Measurements from ENCODE around the gene OR3A2. TPM values are rescaled to one million over a fixed set of nuclear protein-coding genes. Genes with fewer than 3 reads are reported as not detected.
"Not testable (repeated sequence)": the region's sequence is repeated elsewhere in the genome, so short reads cannot be mapped to it uniquely, and the experiment has no call there.

The OR3A2 gene
- total and polyA plus RNA-seq, 10 of the 15 experiments (the other 5 are each of a cell fraction or from before 2014, with no cell fraction given), result not detected

GRCh38 chr17:3298260-3298659 is 87.8 kb downstream of the OR3A2 start, which contains the start of gene OR3A1 (continued):
- no peak for TF ChIP-seq FOS (IDR thresholded peaks at IDR 0.05; ENCODE audit: borderline replicate concordance, extremely low read depth, insufficient read length)

GRCh38 chr17:3295632-3296031 is 90.5 kb downstream of the OR3A2 start:
- Histone ChIP-seq H4K20me1 (ENCODE audit: control insufficient read depth, insufficient read depth) (no peaks in the 10 kb centered on the region), H3K27ac (ENCODE audit: control insufficient read depth, insufficient read depth) (no peak overlapping the region), H2AFZ (ENCODE audit: control insufficient read depth, low read depth, low read length) (no peak overlapping the region), H3K4me2 (ENCODE audit: control insufficient read depth, insufficient read depth) (no peak overlapping the region), H3K4me1 (ENCODE audit: control insufficient read depth, insufficient read depth, low read length) (no peaks in the 10 kb centered on the region), H3K79me2 (ENCODE audit: control insufficient read depth, insufficient read depth, low read length) (no peaks in the 10 kb centered on the region), H3K27me3 (replicated peaks in 1 of 2; ENCODE audit: control insufficient read depth in 2 of 2, insufficient read depth in 2 of 2, low read length in 1 of 2) (no peaks in the 10 kb centered on the region), H3K36me3 (ENCODE audit: control insufficient read depth in 2 of 2, insufficient read depth in 2 of 2, low read length in 1 of 2) (no peaks in the 10 kb centered on the region), H3K9ac (ENCODE audit: control insufficient read depth, insufficient read depth, low read length) (no peak overlapping the region), H3K4me3 (no peak overlapping the region), H3K9me3 (replicated peaks; ENCODE audit: control insufficient read depth, insufficient read depth, low read length) (no peaks in the 10 kb centered on the region)
- BruUV-seq (replicated peaks), result no TSS peak
- WGBS (ENCODE audit: insufficient coverage, insufficient replicate concordance, low lambda C conversion rate, missing lambda C conversion rate), result 22% methylated on average over 4 of the region's 4 CpGs
- ChIA-PET POLR2A (no interaction called here), CTCF (no interaction called here), SMC1A (ENCODE audit: uncharacterized antibody, unreplicated experiment) (no interaction called here), RAD21 (ENCODE audit: unreplicated experiment) (no interaction called here)
- in situ Hi-C loops (cut with MboI), result no loop called here
- no peak for TF ChIP-seq GATAD2B (conservative IDR thresholded peaks at IDR 0.05; ENCODE audit: low read depth)
- no peak for TF ChIP-seq TAF1 (IDR thresholded peaks at IDR 0.05; ENCODE audit: borderline replicate concordance, low read depth, low read length)
- no peak for TF ChIP-seq TCF3 (IDR thresholded peaks at IDR 0.05; ENCODE audit: borderline replicate concordance, insufficient read depth, low read depth, low read length)
- TF ChIP-seq STAT3 (IDR thresholded peaks at IDR 0.05; ENCODE audit: low read depth, low read length), result no peak
- TF ChIP-seq E2F4 (IDR thresholded peaks at IDR 0.05; ENCODE audit: low read depth, low read length), result no peak
- no peak for TF ChIP-seq ETV6 (conservative IDR thresholded peaks at IDR 0.05 in 1 of 2, IDR thresholded peaks at IDR 0.05 in 1 of 2; ENCODE audit: borderline replicate concordance in 1 of 2, low read depth in 1 of 2)
- TF ChIP-seq CREM (IDR thresholded peaks at IDR 0.05; ENCODE audit: low read depth), result no peak
- no peak for TF ChIP-seq YBX1 (IDR thresholded peaks at IDR 0.05)
- TF ChIP-seq JUNB (IDR thresholded peaks at IDR 0.05), result no peak
- no peak for TF ChIP-seq NBN (IDR thresholded peaks at IDR 0.05)
- no peak for TF ChIP-seq IRF3 (IDR thresholded peaks at IDR 0.05)
- no peak for TF ChIP-seq SP1 (IDR thresholded peaks at IDR 0.05; ENCODE audit: low read depth, low read length)
- no peak for TF ChIP-seq BHLHE40 (IDR thresholded peaks at IDR 0.05; ENCODE audit: borderline replicate concordance in 1 of 2, low read depth in 2 of 2, low read length in 1 of 2)
- no peak for TF ChIP-seq SMAD1 (IDR thresholded peaks at IDR 0.05; ENCODE audit: low read depth, partially characterized antibody)
- TF ChIP-seq NFYB (IDR thresholded peaks at IDR 0.05; ENCODE audit: insufficient read depth, low read depth, low read length), result no peak
- intact Hi-C loops (cut with micrococcal nuclease; ENCODE audit: unreplicated experiment), result no loop called here
- no peak for FAIRE-seq
- no peak for ATAC-seq
- DNase-seq (ENCODE audit: low read depth, low spot score), result no peak

GRCh38 chr17:3293548-3293947 is 92.6 kb downstream of the OR3A2 start:
- H2AFZ ChIP-seq (ENCODE audit: control insufficient read depth, low read depth, low read length); H3K4me3 ChIP-seq; H3K27ac ChIP-seq (ENCODE audit: control insufficient read depth, insufficient read depth); RAD21 ChIA-PET (ENCODE audit: unreplicated experiment); H3K4me1 ChIP-seq (ENCODE audit: control insufficient read depth, insufficient read depth, low read length); BruUV-seq (replicated peaks); SMC1A ChIA-PET (ENCODE audit: uncharacterized antibody, unreplicated experiment); CTCF ChIA-PET; H4K20me1 ChIP-seq (ENCODE audit: control insufficient read depth, insufficient read depth); ATAC-seq; in situ Hi-C loops (cut with MboI); FAIRE-seq; H3K4me2 ChIP-seq (ENCODE audit: control insufficient read depth, insufficient read depth); H3K9me3 ChIP-seq (replicated peaks; ENCODE audit: control insufficient read depth, insufficient read depth, low read length); H3K27me3 ChIP-seq (replicated peaks in 1 of 2; ENCODE audit: control insufficient read depth in 2 of 2, insufficient read depth in 2 of 2, low read length in 1 of 2); H3K9ac ChIP-seq (ENCODE audit: control insufficient read depth, insufficient read depth, low read length); H3K36me3 ChIP-seq (ENCODE audit: control insufficient read depth in 2 of 2, insufficient read depth in 2 of 2, low read length in 1 of 2); DNase-seq (ENCODE audit: low read depth, low spot score); H3K79me2 ChIP-seq (ENCODE audit: control insufficient read depth, insufficient read depth, low read length); intact Hi-C loops (cut with micrococcal nuclease; ENCODE audit: unreplicated experiment): not testable (repeated sequence)
- POLR2A ChIA-PET, result interaction anchor here (0.6 kb wide), 1 partner anchor 92 kb away, joined by 3 read pairs; no protein-coding TSS in a partner anchor
- WGBS (ENCODE audit: insufficient coverage, insufficient replicate concordance, low lambda C conversion rate, missing lambda C conversion rate), result 0% methylated on average over 1 of the region's 1 CpG
